Measurements from ENCODE around the gene ATP6V1F.

DNA sequence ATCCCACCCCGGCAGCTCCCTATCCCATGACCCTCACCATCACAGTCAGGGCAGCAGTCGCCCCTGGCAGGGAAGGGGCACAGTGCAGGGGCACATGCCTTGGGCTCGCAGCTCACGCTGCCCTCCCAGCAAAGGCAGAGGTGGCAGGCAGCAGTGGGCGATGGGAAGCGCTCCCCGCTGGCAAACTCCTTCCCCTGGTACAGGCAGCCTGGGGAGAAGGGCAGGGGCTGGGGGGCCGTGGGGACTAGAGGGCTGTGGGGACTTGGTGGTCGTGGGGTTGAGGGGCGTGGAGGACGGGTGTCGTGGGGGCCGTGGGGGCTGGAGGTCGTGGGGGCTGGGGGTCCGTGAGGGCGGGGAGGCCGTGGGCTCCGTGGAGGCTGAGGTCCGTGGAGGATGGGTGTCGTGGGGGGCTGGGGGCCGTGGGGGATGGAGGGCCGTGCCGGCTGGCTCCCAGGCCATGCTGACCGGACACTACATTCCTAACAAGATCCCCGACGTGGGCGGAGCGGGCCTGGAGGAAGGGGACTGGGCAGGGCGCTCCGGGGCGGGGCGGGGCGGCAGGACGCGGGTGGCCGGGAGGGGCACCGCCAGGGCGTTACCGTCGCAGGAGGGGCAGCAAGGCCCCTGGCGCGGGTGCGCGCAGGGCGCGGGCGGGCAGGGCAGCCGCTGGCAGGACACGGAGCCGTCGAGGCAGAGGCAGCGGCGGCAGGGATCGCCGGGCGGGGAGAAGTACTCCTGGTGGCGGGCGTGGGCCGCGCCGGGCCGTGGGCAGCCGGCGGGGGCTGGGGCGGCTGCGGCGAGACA, 27.9 kb downstream of the ATP6V1F start:
- no peak for TF ChIP-seq POLR2A (IDR thresholded peaks at IDR 0.05; ENCODE audit: low read depth, low read length)
- no peak for TF ChIP-seq POLR2AphosphoS5 (IDR thresholded peaks at IDR 0.05; ENCODE audit: low read depth, low read length)

Data from GM12892 (cell line).